ENCODE results near the gene ANAPC2. TPM values are rescaled to one million over a fixed set of nuclear protein-coding genes. Genes with fewer than 3 reads are reported as not detected.
"Not testable (repeated sequence)": the region's sequence is repeated elsewhere in the genome, so short reads cannot be mapped to it uniquely, and the experiment has no call there.

ANAPC2 gene
- total RNA-seq, 2 donors from 2014 or later, result 75.5 to 98.1 TPM

DNA sequence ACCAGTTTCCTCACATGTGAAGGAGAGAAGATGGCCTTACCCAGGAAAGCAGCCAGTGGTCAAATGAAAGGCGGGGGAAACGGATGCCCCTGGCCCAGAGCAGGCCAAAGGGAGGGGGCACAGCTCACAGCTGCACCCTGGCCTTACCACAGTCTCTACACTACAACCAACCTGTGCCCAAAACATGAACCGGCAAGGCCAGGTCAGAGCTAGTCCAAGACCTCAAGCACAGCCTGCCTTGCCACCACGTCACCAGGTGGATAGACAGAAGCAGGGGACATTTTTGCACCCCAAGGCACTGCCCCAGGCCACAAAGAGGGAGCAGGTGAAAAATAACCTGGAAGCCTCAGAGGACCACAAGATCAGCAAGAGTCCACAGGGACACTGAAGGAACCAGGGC is 44.9 kb downstream of the ANAPC2 start:
- no peaks in the 10 kb centered on the region for H3K9me3 Mint-ChIP-seq
- no peak overlapping the region for H3K27ac Mint-ChIP-seq
- peaks cover 0 to 6% of the 10 kb centered on the region in 2 donors for H3K4me1 Mint-ChIP-seq (ENCODE audit: low read depth in 2 of 2)
- DNase-seq (ENCODE audit: low spot score) (no peak), ATAC-seq (no peak)
- no peak overlapping the region for H3K4me3 Mint-ChIP-seq
- peaks cover 17 to 23% of the 10 kb centered on the region in 2 donors for H3K27me3 Mint-ChIP-seq
- no peaks in the 10 kb centered on the region for H3K36me3 Mint-ChIP-seq

DNA sequence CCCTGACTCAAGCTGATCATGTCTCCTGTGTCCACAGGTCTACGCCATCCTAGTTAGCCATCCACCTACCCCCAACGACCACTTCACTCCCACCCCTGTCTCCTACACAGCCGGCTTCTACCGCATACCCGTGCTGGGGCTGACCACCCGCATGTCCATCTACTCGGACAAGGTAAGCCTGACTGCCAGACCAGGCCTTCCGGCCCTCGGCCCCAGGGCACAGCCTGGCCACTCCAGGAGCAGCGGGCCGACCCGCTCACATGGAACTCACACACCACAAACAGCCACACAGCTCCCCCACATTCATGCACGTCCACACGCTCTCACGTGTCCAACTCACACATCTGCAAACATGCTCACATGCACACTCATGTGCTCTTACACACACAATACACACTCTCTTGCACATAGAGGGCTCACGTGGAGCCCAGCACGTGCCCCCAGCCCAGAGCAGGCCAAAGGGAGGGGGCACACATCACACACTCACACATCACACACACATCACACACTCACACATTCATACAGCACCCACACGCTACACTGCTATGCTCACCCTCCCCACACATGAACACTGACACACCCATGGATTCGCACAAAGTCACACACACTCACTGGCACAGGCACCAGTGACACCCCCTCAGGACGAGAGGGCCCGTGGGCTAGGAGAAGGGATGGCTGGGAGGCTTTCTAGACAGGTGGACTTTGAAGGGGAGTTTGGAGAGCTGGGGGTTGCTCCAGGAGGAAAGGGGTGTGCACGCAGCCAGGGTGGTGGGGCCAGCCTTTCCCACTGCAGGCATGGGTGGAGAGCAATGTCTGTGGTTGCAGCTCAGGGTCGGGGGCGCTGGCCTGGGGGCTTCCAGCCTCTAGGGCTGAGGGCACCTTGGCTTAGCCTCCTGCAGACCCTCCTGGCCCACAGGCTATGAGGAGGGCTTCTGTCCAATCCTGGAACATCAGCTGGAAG is 46.1 kb downstream of the ANAPC2 start:
- H3K4me1 Mint-ChIP-seq (ENCODE audit: low read depth in 2 of 2), result peaks cover 0 to 6% of the 10 kb centered on the region in 2 donors

DNA sequence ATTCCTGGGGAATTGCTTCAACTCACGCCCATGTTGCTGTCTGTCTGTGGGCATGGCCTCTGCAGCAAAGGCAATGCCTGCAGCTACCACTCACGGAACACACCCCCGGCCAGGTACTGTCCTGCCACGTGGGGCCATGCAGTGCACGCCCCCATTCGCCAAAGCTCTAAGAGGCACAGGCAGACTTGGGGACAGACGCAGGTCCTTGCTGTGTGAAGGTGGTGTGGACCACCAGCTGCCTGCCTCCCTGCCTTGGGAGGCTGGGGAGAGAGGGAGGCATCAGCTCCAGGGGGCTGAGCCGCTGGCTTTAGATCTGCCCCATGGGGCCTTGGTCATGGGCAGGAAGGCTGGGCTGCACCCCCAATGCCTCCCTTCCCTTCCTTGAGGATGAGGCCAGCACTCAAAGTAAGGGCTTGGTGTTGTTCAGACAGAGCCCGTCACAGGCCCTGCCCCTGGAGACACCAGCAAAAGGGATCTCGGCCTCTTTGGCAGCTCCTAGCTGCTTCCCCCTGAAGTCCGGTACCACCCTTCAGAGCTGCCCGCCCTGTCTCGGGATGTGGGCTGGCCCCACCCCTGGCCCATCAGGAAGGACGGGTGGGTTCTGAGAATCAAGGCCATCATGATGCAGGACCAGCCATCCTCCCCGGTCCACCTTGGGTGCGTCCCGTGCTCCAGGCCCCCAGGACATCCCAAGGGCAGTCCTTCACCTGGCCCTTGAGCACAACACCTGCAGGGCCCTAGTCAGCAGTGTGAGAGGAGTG is 47.1 kb downstream of the ANAPC2 start:
- Mint-ChIP-seq H3K4me1 (ENCODE audit: low read depth in 2 of 2) (peaks cover 0 to 6% of the 10 kb centered on the region in 2 donors), H3K4me3 (no peak overlapping the region), H3K9me3 (no peaks in the 10 kb centered on the region), H3K27ac (no peak overlapping the region), H3K36me3 (no peaks in the 10 kb centered on the region), H3K27me3 (peaks cover 18 to 20% of the 10 kb centered on the region in 2 donors)
- ATAC-seq (no peak), DNase-seq (ENCODE audit: low spot score) (no peak)

More for the DNA sequence above, 46.1 kb downstream of the ANAPC2 start:
- Mint-ChIP-seq H3K27ac (no peak overlapping the region), H3K36me3 (no peaks in the 10 kb centered on the region), H3K4me3 (no peak overlapping the region), H3K27me3 (peaks cover 17 to 23% of the 10 kb centered on the region in 2 donors), H3K9me3 (no peaks in the 10 kb centered on the region)
- ATAC-seq (no peak), DNase-seq (ENCODE audit: low spot score) (no peak)

DNA sequence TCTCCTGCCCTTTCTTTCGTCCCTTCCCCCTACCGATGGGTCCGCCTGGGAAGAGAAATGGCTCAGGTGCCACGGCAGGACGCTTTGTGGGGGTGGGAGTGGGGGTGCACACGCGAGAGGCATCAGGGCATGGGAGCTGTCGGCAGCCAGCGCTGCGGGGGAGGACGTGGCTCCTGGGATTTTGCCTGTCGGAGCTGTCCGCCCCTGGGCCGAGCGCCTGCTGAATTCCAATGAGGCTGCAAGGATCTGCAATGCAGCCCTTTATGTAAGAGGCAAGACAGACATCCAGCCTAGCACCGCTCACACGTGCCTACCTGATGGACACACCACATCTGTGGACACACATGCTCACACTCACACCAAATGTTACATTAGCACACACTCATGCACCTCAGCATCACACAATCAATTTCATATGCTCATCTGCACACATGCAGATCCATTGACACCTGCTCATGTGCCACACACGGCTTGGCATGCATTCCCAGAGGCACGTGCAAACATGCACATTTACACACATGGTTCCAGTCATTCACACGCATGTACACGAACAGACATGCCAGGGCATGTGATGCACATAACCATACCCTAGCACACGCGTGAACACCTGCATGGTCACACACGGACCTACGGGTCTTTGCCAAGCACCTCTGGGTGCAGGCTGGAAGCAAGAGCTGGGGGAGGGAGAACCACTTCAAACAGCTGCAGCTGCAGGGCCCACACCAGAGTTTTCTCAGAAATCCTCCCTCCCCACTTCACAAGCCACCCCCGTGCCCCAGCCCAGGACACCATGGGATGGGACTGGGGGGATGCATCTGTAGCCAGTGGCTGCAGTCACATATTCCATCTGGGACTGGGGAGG is 48.0 kb downstream of the ANAPC2 start:
- ATAC-seq (no peak), DNase-seq (ENCODE audit: low spot score) (no peak)
- Mint-ChIP-seq H3K36me3 (no peaks in the 10 kb centered on the region), H3K27me3 (peaks cover 25% of the 10 kb centered on the region in 2 donors), H3K27ac (no peak overlapping the region), H3K4me1 (ENCODE audit: low read depth in 2 of 2) (peaks cover 0 to 6% of the 10 kb centered on the region in 2 donors), H3K9me3 (no peaks in the 10 kb centered on the region), H3K4me3 (no peak overlapping the region)

DNA sequence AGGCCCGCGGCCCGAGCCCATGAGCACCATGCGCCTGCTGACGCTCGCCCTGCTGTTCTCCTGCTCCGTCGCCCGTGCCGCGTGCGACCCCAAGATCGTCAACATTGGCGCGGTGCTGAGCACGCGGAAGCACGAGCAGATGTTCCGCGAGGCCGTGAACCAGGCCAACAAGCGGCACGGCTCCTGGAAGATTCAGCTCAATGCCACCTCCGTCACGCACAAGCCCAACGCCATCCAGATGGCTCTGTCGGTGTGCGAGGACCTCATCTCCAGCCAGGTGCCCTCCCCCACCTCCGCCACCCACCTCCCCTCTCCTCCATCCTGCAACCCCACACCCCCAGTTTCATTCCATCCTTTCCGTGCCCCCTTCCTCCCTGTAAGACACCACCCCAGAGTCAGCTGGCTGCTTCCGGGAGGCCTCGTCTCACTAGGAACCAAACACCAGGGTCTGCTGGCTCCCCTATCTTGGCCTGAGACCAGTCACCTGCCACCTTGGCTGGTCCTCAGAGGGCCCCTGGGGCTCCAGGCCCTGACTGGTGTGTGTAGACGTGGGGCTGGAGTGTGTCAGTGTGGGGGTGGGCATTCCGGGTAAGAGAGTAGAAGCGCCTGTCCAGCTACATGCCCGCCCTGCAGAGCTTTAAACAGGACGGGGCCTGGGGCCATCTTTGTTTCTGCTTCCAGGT is 48.8 kb downstream of the ANAPC2 start:
- Mint-ChIP-seq H3K4me1 (ENCODE audit: low read depth in 2 of 2) (peaks cover 0 to 6% of the 10 kb centered on the region in 2 donors), H3K36me3 (no peaks in the 10 kb centered on the region), H3K27ac (no peak overlapping the region), H3K9me3 (no peaks in the 10 kb centered on the region), H3K4me3 (no peak overlapping the region), H3K27me3 (peaks cover 25% of the 10 kb centered on the region in 2 donors)
- ATAC-seq (no peak), DNase-seq (ENCODE audit: low spot score) (no peak)

DNA sequence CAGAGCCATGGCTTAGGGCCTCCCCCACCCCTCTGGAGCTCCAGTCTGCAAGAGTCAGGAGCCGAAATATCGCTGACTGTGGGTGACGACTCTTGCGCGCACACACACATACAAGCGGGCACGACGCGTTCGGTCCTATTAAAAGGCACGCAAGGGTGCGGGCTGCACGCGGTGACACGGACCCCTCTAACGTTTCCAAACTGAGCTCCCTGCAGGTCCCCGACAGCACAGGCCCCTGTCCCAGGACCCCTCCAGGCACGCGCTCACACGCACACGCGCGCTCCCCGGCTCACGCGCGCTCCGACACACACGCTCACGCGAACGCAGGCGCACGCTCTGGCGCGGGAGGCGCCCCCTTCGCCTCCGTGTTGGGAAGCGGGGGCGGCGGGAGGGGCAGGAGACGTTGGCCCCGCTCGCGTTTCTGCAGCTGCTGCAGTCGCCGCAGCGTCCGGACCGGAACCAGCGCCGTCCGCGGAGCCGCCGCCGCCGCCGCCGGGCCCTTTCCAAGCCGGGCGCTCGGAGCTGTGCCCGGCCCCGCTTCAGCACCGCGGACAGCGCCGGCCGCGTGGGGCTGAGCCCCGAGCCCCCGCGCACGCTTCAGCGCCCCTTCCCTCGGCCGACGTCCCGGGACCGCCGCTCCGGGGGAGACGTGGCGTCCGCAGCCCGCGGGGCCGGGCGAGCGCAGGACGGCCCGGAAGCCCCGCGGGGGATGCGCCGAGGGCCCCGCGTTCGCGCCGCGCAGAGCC is 49.5 kb downstream of the ANAPC2 start, which contains the start of gene GRIN1:
Gene GRIN1 (plus strand): TSS at position 433 of the 746 bp plus-strand sequence. CDS start 333 bp downstream, outside the sequence.
- ATAC-seq (peak; percentile 43 to 72), DNase-seq (ENCODE audit: low spot score) (peak; percentile 67)
- Mint-ChIP-seq H3K27me3 (peaks cover 25% of the 10 kb centered on the region in 2 donors), H3K4me1 (ENCODE audit: low read depth in 2 of 2) (peaks cover 0 to 6% of the 10 kb centered on the region in 2 donors), H3K36me3 (no peaks in the 10 kb centered on the region), H3K27ac (no peak within 1 kb of the TSS), H3K4me3 (no peak within 1 kb of the TSS), H3K9me3 (no peaks in the 10 kb centered on the region)

DNA sequence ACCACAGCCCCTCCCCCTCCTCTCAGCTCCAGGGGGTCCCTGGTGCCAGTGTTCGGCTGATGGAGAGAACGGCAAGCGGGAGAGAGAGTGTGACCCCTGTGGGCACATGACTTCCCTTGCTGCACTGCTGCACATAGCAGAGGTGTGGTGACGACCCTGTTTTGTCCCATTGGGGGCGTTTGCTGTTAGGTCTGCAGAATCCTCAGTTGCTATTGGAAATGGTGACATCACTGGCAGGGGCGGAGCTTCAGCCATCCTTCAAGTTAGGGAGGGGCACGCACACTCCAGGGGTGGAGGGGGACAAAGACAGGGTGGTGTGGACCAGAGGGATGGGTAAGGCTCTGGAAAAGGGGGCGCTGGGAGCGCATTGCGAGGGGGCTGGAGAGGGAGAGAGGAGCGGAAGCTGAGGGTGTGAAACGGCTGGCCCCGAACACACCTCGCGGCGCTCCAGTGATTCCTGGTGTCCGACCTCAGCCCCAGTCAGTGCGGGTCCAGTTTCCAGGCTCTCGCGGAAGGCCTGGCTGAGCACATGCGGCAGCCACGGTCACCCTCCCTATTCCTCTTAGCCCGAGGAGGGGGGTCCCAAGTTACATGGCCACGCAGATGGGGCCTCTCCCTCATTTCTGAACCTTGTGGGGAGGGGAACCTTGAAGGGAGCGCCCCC is 50.2 kb downstream of the ANAPC2 start:
- H3K27me3 Mint-ChIP-seq, result peaks cover 25% of the 10 kb centered on the region in 2 donors
- no peak for ATAC-seq
- H3K4me3 Mint-ChIP-seq, result no peak overlapping the region

DNA sequence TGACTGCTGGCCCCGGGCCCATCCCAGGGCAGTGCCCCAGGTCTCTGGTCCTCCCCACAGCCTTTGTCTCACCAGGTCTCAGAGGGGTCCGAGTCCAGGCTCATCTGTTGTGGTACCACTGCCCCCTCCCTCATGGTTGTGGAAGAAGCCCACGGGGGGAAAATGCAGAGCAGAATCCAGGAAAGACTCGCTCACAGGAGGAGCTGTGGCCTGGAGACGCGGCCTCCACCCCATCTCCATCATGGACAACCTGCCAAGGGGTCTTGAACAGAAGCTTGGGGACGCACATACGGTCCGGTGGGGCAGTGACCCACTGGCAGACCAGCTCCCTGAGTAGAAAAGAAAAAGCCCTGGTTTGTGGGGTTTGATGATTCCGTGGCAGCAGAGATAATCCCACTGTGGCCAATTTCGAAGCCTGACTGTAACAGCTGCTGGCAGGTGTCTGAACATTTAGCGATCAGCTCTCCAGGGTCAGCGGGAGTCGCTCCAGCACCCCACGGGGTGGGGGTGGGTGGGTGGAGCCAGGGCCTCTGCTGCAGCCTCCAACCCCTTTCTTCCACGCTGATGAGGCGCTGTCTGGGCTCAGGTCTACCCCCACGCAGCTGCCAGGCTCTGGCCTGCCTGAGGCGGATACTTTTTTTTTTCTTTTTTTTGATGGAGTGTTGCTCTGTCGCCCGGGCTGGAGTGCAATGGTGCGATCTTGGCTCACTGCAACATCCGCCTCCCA is 51.3 kb downstream of the ANAPC2 start:
- DNase-seq (ENCODE audit: low spot score), result no peak
- no peak for ATAC-seq
- Mint-ChIP-seq H3K27me3 (peaks cover 18 to 22% of the 10 kb centered on the region in 2 donors), H3K4me3 (no peak overlapping the region), H3K9me3 (no peaks in the 10 kb centered on the region), H3K27ac (no peak overlapping the region), H3K36me3 (no peaks in the 10 kb centered on the region), H3K4me1 (ENCODE audit: low read depth in 2 of 2) (peaks cover 0 to 2% of the 10 kb centered on the region in 2 donors)

More for the DNA sequence above, 50.2 kb downstream of the ANAPC2 start:
- no peak for DNase-seq (ENCODE audit: low spot score)
- Mint-ChIP-seq H3K9me3 (no peaks in the 10 kb centered on the region), H3K36me3 (no peaks in the 10 kb centered on the region), H3K27ac (no peak overlapping the region), H3K4me1 (ENCODE audit: low read depth in 2 of 2) (peaks cover 0 to 6% of the 10 kb centered on the region in 2 donors)

DNA sequence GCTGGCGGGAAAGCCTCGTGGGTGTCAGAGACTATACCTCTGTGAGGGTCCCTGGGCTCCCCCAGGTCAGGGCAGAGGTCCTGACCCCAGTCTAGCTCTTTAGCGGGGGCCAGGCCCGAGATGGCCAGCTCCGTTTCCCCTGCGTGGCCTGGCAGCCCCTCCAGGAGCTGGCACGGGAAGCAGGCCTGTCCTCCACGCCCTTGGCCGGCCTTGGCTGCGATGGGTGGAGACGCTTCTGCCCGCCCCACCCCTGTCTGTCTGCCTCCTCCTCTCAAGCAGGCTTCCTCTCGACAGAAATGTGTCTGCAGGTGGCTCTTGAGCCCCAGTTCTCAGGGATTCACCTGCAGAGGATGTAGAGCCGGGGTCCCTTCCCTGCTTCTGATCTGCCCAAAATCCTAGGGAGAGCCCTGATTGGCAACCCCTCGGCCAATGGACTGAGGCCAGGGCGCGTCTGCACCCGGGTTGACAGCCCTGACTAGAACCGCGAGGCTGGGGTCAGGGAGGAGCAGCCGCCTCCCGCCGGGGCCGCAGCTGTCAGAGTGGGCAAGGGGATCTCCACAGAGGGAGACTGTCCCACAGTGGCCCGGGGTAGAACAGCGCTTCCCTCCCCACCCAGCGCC is 52.0 kb downstream of the ANAPC2 start:
- no peak overlapping the region for H3K4me3 Mint-ChIP-seq
- no peak overlapping the region for H3K27ac Mint-ChIP-seq
- DNase-seq (ENCODE audit: low spot score) (no peak), ATAC-seq (no peak)
- peaks cover 15 to 19% of the 10 kb centered on the region in 2 donors for H3K27me3 Mint-ChIP-seq
- no peaks in the 10 kb centered on the region for H3K36me3 Mint-ChIP-seq
- peaks cover 0 to 2% of the 10 kb centered on the region in 2 donors for H3K4me1 Mint-ChIP-seq (ENCODE audit: low read depth in 2 of 2)
- no peaks in the 10 kb centered on the region for H3K9me3 Mint-ChIP-seq

DNA sequence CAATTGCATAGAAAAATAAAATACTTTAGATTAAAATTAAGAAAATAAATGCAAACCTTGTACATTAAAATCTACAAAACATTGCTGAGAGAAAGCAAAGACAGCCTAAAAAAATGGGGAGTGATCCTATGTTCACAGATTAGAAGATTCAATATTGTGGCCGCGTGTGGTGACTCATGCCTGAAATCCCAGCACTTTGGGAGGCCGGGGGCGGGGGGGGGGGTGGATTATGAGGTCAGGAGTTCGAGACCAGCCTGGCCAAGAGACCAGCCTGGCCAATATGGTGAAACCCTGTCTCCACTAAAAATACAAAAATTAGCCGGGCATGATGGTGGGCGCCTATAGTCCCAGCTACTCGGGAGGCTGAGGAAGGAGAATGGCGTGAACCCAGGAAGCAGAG is 53.2 kb downstream of the ANAPC2 start:
- H3K9me3 Mint-ChIP-seq; H3K4me3 Mint-ChIP-seq; H3K4me1 Mint-ChIP-seq (ENCODE audit: low read depth in 2 of 2); ATAC-seq; DNase-seq (ENCODE audit: low spot score); H3K36me3 Mint-ChIP-seq; H3K27ac Mint-ChIP-seq: not testable (repeated sequence)
- peaks cover 9 to 15% of the 10 kb centered on the region in 2 donors for H3K27me3 Mint-ChIP-seq

DNA sequence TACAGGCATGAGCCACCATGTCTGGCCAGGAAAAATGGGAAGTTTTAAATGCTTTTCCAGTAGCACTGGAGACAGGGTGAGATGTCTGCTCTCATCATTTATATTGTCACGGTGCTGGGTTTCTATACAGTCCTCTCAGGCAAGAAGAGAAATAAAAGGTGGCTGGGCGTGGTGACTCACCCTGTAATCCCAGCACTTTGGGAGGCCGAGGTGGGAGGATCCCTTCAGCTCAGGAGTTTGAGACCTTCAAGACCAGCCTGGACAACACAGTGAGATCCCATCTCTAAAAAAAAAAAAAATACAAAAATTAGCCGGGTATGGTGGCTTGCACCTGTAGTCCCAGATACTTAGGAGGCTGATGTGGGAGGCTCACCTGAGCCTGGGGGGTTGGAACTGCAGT is 54.2 kb downstream of the ANAPC2 start:
- no peak overlapping the region for H3K27ac Mint-ChIP-seq
- peaks cover 8 to 9% of the 10 kb centered on the region in 2 donors for H3K27me3 Mint-ChIP-seq
- ATAC-seq (no peak), DNase-seq (ENCODE audit: low spot score) (no peak)
- no peaks in the 10 kb centered on the region for H3K36me3 Mint-ChIP-seq
- no peaks in the 10 kb centered on the region for H3K4me1 Mint-ChIP-seq (ENCODE audit: low read depth in 2 of 2)
- H3K9me3 Mint-ChIP-seq, result no peaks in the 10 kb centered on the region
- no peak overlapping the region for H3K4me3 Mint-ChIP-seq

All from natural killer cell treated with Interleukin-12 subunit alpha and Interleukin-12 subunit beta and Interleukin-15 and Interleukin-18, amount 100 ng/mL, for 72 hours (primary cell).